ENCODE data around the gene PEBP1. TPM values are rescaled to one million over a fixed set of nuclear protein-coding genes. Genes with fewer than 3 reads are reported as not detected.
"Not testable (repeated sequence)": the region's sequence is repeated elsewhere in the genome, so short reads cannot be mapped to it uniquely, and the experiment has no call there.

Gene PEBP1
- total RNA-seq, 2 experiments from 2014 or later = 117 to 120 TPM

GRCh38 chr12:118107694-118108093 is 28.2 kb upstream of the PEBP1 start:
- Mint-ChIP-seq H3K36me3 (ENCODE audit: low read depth) (no peaks in the 10 kb centered on the region), H3K27ac (no peak overlapping the region), H3K4me1 (ENCODE audit: low read depth) (peaks cover 5% of the 10 kb centered on the region), H3K4me3 (no peak overlapping the region), H3K9me3 (no peaks in the 10 kb centered on the region), H3K27me3 (ENCODE audit: low read depth) (peaks cover 10% of the 10 kb centered on the region)
- intact Hi-C loops (cut with micrococcal nuclease) = no loop called here
- DNase-seq = no peak
- CTCF ChIA-PET = no interaction called here

- H3K27ac Mint-ChIP-seq = no peak overlapping the region
- no peak overlapping the region for H3K4me3 Mint-ChIP-seq
- no peaks in the 10 kb centered on the region for H3K9me3 Mint-ChIP-seq
- H3K27me3 Mint-ChIP-seq (ENCODE audit: low read depth) = peaks cover 7% of the 10 kb centered on the region
- H3K4me1 Mint-ChIP-seq (ENCODE audit: low read depth) = peaks cover 3% of the 10 kb centered on the region
- H3K36me3 Mint-ChIP-seq (ENCODE audit: low read depth) = no peaks in the 10 kb centered on the region
- CTCF ChIA-PET = interaction anchor here (1.1 kb wide), 1 partner anchor 10 kb away, joined by 3 read pairs; no protein-coding TSS in a partner anchor
- intact Hi-C loops (cut with micrococcal nuclease) = no loop called here
- no peak for DNase-seq
These were observed 26.8 kb upstream of the PEBP1 start for GRCh38 chr12:118109088-118109487.

GRCh38 chr12:118119449-118119879 is 16.5 kb upstream of the PEBP1 start:
- CTCF ChIA-PET = interaction anchor here (0.7 to 1.4 kb wide), 5 partner anchors 10 to 257 kb away, joined by 3 to 5 read pairs (median 4); partner anchors contain the start of genes PEBP1 and SUDS3
- Mint-ChIP-seq H3K36me3 (ENCODE audit: low read depth) (no peaks in the 10 kb centered on the region), H3K27me3 (ENCODE audit: low read depth) (no peaks in the 10 kb centered on the region), H3K4me1 (ENCODE audit: low read depth) (peaks cover 5% of the 10 kb centered on the region), H3K4me3 (no peak overlapping the region), H3K9me3 (no peaks in the 10 kb centered on the region), H3K27ac (no peak overlapping the region)
- DNase-seq = no peak
- intact Hi-C loops (cut with micrococcal nuclease) = no loop called here

- CTCF ChIA-PET = interaction anchor here (0.6 to 2.9 kb wide), 17 partner anchors 14 to 282 kb away, joined by 3 to 38 read pairs (median 4); partner anchors contain the start of genes PEBP1, SUDS3 and VSIG10
These were observed 15.2 kb upstream of the PEBP1 start for GRCh38 chr12:118120579-118121363.

GRCh38 chr12:118122264-118122663 is 13.7 kb upstream of the PEBP1 start:
- CTCF ChIA-PET = interaction anchor here (0.6 to 2.9 kb wide), 5 partner anchors 13 to 255 kb away, joined by 3 to 38 read pairs (median 6); partner anchors contain the start of genes PEBP1 and SUDS3
- H3K27ac Mint-ChIP-seq = no peak overlapping the region
- H3K9me3 Mint-ChIP-seq = no peaks in the 10 kb centered on the region
- H3K27me3 Mint-ChIP-seq (ENCODE audit: low read depth) = no peaks in the 10 kb centered on the region
- peaks cover 5% of the 10 kb centered on the region for H3K4me1 Mint-ChIP-seq (ENCODE audit: low read depth)
- H3K36me3 Mint-ChIP-seq (ENCODE audit: low read depth) = peaks cover 1% of the 10 kb centered on the region
- DNase-seq = no peak
- intact Hi-C loops (cut with micrococcal nuclease) = loop anchor here (5.0 kb wide), 3 partner anchors 45 to 60 kb away; partner anchors contain the start of gene WSB2
- H3K4me3 Mint-ChIP-seq = no peak overlapping the region

More at GRCh38 chr12:118120579-118121363, 15.2 kb upstream of the PEBP1 start:
- no peaks in the 10 kb centered on the region for H3K36me3 Mint-ChIP-seq (ENCODE audit: low read depth)
- H3K4me3 Mint-ChIP-seq = no peak overlapping the region
- no peak overlapping the region for H3K27ac Mint-ChIP-seq
- peak; percentile 80 for DNase-seq
- peaks cover 5% of the 10 kb centered on the region for H3K4me1 Mint-ChIP-seq (ENCODE audit: low read depth)
- no peaks in the 10 kb centered on the region for H3K27me3 Mint-ChIP-seq (ENCODE audit: low read depth)
- intact Hi-C loops (cut with micrococcal nuclease) = loop anchor here (1.0 to 5.0 kb wide), 4 partner anchors 47 to 256 kb away; partner anchors contain the start of genes SUDS3 and WSB2
- no peaks in the 10 kb centered on the region for H3K9me3 Mint-ChIP-seq

GRCh38 chr12:118124333-118124874 is 11.5 kb upstream of the PEBP1 start:
- no peak for DNase-seq
- no peaks in the 10 kb centered on the region for H3K27me3 Mint-ChIP-seq (ENCODE audit: low read depth)
- H3K36me3 Mint-ChIP-seq (ENCODE audit: low read depth) = peaks cover 1% of the 10 kb centered on the region
- H3K27ac Mint-ChIP-seq = no peak overlapping the region
- no peaks in the 10 kb centered on the region for H3K9me3 Mint-ChIP-seq
- H3K4me1 Mint-ChIP-seq (ENCODE audit: low read depth) = peaks cover 5% of the 10 kb centered on the region
- no peak overlapping the region for H3K4me3 Mint-ChIP-seq
- CTCF ChIA-PET = no interaction called here
- intact Hi-C loops (cut with micrococcal nuclease) = loop anchor here (5.0 kb wide), 3 partner anchors 43 to 62 kb away; partner anchors contain the start of gene WSB2

GRCh38 chr12:118125743-118126118 is 10.2 kb upstream of the PEBP1 start:
- DNase-seq = no peak
- Mint-ChIP-seq H3K4me3 (no peak overlapping the region), H3K27me3 (ENCODE audit: low read depth) (no peaks in the 10 kb centered on the region), H3K9me3 (no peaks in the 10 kb centered on the region), H3K4me1 (ENCODE audit: low read depth) (peaks cover under 1% of the 10 kb centered on the region), H3K36me3 (ENCODE audit: low read depth) (peaks cover 1% of the 10 kb centered on the region), H3K27ac (no peak overlapping the region)
- intact Hi-C loops (cut with micrococcal nuclease) = no loop called here
- CTCF ChIA-PET = interaction anchor here (0.7 to 0.8 kb wide), 2 partner anchors 9 to 590 kb away, joined by 3 to 4 read pairs; no protein-coding TSS in a partner anchor

GRCh38 chr12:118126119-118126757 is 9.7 kb upstream of the PEBP1 start:
- intact Hi-C loops (cut with micrococcal nuclease) = no loop called here
- Mint-ChIP-seq H3K36me3 (ENCODE audit: low read depth) (peaks cover 1% of the 10 kb centered on the region), H3K4me1 (ENCODE audit: low read depth) (no peaks in the 10 kb centered on the region), H3K4me3 (no peak overlapping the region), H3K9me3 (no peaks in the 10 kb centered on the region), H3K27me3 (ENCODE audit: low read depth) (no peaks in the 10 kb centered on the region), H3K27ac (no peak overlapping the region)
- DNase-seq = no peak
- CTCF ChIA-PET = interaction anchor here (0.7 to 0.8 kb wide), 2 partner anchors 8 to 589 kb away, joined by 3 to 4 read pairs; no protein-coding TSS in a partner anchor

GRCh38 chr12:118127867-118128266 is 8.1 kb upstream of the PEBP1 start:
- H3K9me3 Mint-ChIP-seq = no peaks in the 10 kb centered on the region
- H3K4me1 Mint-ChIP-seq (ENCODE audit: low read depth) = peaks cover 7% of the 10 kb centered on the region
- no peak overlapping the region for H3K27ac Mint-ChIP-seq
- no peak overlapping the region for H3K4me3 Mint-ChIP-seq
- intact Hi-C loops (cut with micrococcal nuclease) = no loop called here
- no peak for DNase-seq
- peaks cover 1% of the 10 kb centered on the region for H3K36me3 Mint-ChIP-seq (ENCODE audit: low read depth)
- CTCF ChIA-PET = interaction anchor here (0.7 kb wide), 1 partner anchor 15 kb away, joined by 3 read pairs; no protein-coding TSS in a partner anchor
- H3K27me3 Mint-ChIP-seq (ENCODE audit: low read depth) = no peaks in the 10 kb centered on the region

- H3K4me1 Mint-ChIP-seq (ENCODE audit: low read depth); CTCF ChIA-PET; H3K27me3 Mint-ChIP-seq (ENCODE audit: low read depth); intact Hi-C loops (cut with micrococcal nuclease); H3K9me3 Mint-ChIP-seq; H3K36me3 Mint-ChIP-seq (ENCODE audit: low read depth); H3K27ac Mint-ChIP-seq; H3K4me3 Mint-ChIP-seq; DNase-seq: not testable (repeated sequence)
These were observed 6.5 kb upstream of the PEBP1 start for GRCh38 chr12:118129436-118129835.

- peaks cover 16% of the 10 kb centered on the region for H3K36me3 Mint-ChIP-seq (ENCODE audit: low read depth)
- intact Hi-C loops (cut with micrococcal nuclease) = loop anchor here (1.0 to 10.0 kb wide), 7 partner anchors 76 to 946 kb away; partner anchors contain the start of genes FBXO21, RFC5, SUDS3 and WSB2
- CTCF ChIA-PET = interaction anchor here (1.0 to 3.2 kb wide), 4 partner anchors 17 to 261 kb away, joined by 3 to 20 read pairs (median 4); partner anchors contain the start of gene SUDS3
These were observed 657 bp downstream of the PEBP1 start for GRCh38 chr12:118136559-118137003.

More at GRCh38 chr12:118136559-118137003, 657 bp downstream of the PEBP1 start:
- Mint-ChIP-seq H3K4me3 (peak overlapping the region; percentile 98), H3K9me3 (no peaks in the 10 kb centered on the region), H3K27me3 (ENCODE audit: low read depth) (no peaks in the 10 kb centered on the region), H3K27ac (peak overlapping the region; percentile 62), H3K4me1 (ENCODE audit: low read depth) (peaks cover 31% of the 10 kb centered on the region)
- DNase-seq = peak; percentile 49

Measured in activated naive CD4-positive, alpha-beta T cell treated with anti-CD3 and anti-CD28 coated beads for 36 hours (primary cell).